K562 (cell line): Measurements from ENCODE around the gene RGS12.

Experiments used
- UBTF ChIP-seq, 2 experiments: IDR thresholded peaks; 2 replicates each; pipeline ENCODE4 v1.6.1; 2012; ENCODE audit warnings: improper control_type of control experiment in 2 of 2, low read depth in 2 of 2, low read length in 2 of 2, borderline replicate concordance in 1 of 2
- ZNF146 ChIP-seq: IDR thresholded peaks from one replicate; pipeline ENCODE4 v1.6.1; 2018; ENCODE audit warnings: missing compliant biosample characterization; ENCODE audit not compliant: unreplicated experiment
- ZNF253 ChIP-seq: fragments of 250-450 bp; sonication (Bioruptor Pico); conservative IDR thresholded peaks from 2 replicates; pipeline ENCODE4 v1.6.1; 2021; ENCODE audit warnings: mild to moderate bottlenecking
- ZNF274 ChIP-seq: IDR thresholded peaks from 2 replicates; pipeline ENCODE4 v1.6.1; 2011; ENCODE audit warnings: low read depth, mild to moderate bottlenecking, low read length, moderate library complexity, borderline replicate concordance
- ZNF644 ChIP-seq: fragments of 200-800 bp; sonication (Bioruptor generic); IDR thresholded peaks from 2 replicates; pipeline ENCODE4 v1.6.1; 2016; ENCODE audit warnings: low read depth, missing genetic modification characterization, missing compliant biosample characterization
- TF ChIP-seq, protein P1 (sequence below), 3 experiments: IDR thresholded peaks in 2 of 3; conservative IDR thresholded peaks in 1 of 3; 2 replicates each; pipeline ENCODE4 v1.5.1; 2011 to 2012; ENCODE audit warnings: low read length in 3 of 3, mild to moderate bottlenecking in 3 of 3, control low read depth in 2 of 3, improper control_type of control experiment in 1 of 3, inconsistent platforms in 1 of 3, low read depth in 1 of 3, mixed read lengths in 1 of 3, moderate library complexity in 1 of 3; ENCODE audit not compliant: insufficient read depth in 2 of 3
- TF ChIP-seq, protein P2 (sequence below), 3 experiments: fragments of 200-800 bp in 1 of 3; fragments of 250-450 bp in 1 of 3; fragments of 450-650 bp in 1 of 3; sonication (Bioruptor Pico) in 1 of 3; sonication (Bioruptor generic) in 1 of 3; formaldehyde crosslinking in 1 of 3; IDR thresholded peaks; 2 replicates each; pipeline versions ENCODE4 v1.6.1 to v1.8.0; 2016 to 2022; ENCODE audit warnings: mild to moderate bottlenecking in 2 of 3, missing genetic modification characterization in 2 of 3, missing compliant biosample characterization in 1 of 3, moderate library complexity in 1 of 3

DNA sequence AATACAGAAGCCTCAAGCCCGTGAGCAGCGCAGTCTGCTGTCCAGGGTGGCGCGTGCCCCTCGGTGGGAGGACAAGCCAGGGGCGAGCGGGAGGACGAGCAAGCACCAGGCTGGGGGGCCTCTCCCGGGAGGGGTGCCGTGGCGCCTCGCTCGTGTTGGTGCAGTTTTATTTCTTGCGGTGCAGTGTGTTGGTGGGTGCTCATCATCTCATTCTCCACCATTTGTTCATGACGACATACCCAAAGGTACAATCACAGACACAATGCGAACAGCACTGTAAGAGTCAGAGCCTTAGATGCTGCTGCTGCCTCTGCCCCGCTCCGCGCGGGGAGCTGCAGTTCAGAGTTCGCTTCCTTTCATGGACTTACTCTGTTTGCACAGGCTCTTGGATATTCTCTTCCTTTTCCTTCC lies 30.3 kb downstream of the RGS12 start:
- no peak for TF ChIP-seq ZNF274
- TF ChIP-seq ZNF146 (CRISPR knock-in tag): no peak
- TF ChIP-seq, protein P1, sequence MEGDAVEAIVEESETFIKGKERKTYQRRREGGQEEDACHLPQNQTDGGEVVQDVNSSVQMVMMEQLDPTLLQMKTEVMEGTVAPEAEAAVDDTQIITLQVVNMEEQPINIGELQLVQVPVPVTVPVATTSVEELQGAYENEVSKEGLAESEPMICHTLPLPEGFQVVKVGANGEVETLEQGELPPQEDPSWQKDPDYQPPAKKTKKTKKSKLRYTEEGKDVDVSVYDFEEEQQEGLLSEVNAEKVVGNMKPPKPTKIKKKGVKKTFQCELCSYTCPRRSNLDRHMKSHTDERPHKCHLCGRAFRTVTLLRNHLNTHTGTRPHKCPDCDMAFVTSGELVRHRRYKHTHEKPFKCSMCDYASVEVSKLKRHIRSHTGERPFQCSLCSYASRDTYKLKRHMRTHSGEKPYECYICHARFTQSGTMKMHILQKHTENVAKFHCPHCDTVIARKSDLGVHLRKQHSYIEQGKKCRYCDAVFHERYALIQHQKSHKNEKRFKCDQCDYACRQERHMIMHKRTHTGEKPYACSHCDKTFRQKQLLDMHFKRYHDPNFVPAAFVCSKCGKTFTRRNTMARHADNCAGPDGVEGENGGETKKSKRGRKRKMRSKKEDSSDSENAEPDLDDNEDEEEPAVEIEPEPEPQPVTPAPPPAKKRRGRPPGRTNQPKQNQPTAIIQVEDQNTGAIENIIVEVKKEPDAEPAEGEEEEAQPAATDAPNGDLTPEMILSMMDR (IDR thresholded peaks at IDR 0.05 in 2 of 3, conservative IDR thresholded peaks at IDR 0.05 in 1 of 3; ENCODE audit: insufficient read depth in 2 of 3, low read depth in 1 of 3, low read length in 3 of 3): no peak
- TF ChIP-seq, protein P2, sequence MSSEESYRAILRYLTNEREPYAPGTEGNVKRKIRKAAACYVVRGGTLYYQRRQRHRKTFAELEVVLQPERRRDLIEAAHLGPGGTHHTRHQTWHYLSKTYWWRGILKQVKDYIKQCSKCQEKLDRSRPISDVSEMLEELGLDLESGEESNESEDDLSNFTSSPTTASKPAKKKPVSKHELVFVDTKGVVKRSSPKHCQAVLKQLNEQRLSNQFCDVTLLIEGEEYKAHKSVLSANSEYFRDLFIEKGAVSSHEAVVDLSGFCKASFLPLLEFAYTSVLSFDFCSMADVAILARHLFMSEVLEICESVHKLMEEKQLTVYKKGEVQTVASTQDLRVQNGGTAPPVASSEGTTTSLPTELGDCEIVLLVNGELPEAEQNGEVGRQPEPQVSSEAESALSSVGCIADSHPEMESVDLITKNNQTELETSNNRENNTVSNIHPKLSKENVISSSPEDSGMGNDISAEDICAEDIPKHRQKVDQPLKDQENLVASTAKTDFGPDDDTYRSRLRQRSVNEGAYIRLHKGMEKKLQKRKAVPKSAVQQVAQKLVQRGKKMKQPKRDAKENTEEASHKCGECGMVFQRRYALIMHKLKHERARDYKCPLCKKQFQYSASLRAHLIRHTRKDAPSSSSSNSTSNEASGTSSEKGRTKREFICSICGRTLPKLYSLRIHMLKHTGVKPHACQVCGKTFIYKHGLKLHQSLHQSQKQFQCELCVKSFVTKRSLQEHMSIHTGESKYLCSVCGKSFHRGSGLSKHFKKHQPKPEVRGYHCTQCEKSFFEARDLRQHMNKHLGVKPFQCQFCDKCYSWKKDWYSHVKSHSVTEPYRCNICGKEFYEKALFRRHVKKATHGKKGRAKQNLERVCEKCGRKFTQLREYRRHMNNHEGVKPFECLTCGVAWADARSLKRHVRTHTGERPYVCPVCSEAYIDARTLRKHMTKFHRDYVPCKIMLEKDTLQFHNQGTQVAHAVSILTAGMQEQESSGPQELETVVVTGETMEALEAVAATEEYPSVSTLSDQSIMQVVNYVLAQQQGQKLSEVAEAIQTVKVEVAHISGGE (CRISPR knock-in tag; IDR thresholded peaks at IDR 0.05): no peak
- TF ChIP-seq ZNF253 (CRISPR knock-in tag): no peak
- no peak for TF ChIP-seq UBTF (IDR thresholded peaks at IDR 0.05; ENCODE audit: borderline replicate concordance in 1 of 2, low read depth in 2 of 2, low read length in 2 of 2)
- no peak for TF ChIP-seq ZNF644
